Measurements from ENCODE around the gene NMUR1. TPM values are rescaled to one million over a fixed set of nuclear protein-coding genes. Genes with fewer than 3 reads are reported as not detected.

NMUR1 gene
- total and polyA plus RNA-seq, 2 donors (not counting 3 experiments of a cell fraction or from before 2014, with no cell fraction given) = not detected

DNA sequence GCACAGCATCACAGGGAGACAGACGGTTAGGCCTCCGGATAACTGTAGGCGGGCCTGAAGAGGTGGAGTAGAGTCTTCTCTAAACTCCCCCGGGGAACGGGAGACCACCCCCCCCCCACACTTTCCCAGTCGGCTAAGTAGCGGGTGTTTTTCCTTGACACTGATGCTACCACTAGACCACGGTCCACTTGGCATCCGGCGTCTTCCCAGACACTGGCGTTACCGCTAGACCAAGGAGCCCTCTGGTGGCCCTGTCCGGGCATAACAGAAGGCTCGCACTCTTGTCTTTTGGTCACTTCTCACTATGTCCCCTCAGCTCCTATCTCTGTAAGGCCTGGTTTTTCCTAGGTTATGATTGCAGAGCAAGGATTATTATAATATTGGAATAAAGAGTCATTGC, 40.3 kb downstream of the NMUR1 start:
- Histone ChIP-seq H3K27ac (ENCODE audit: insufficient read depth, low read depth, low read length) (no peak overlapping the region), H3K4me3 (replicated peaks in 1 of 3; ENCODE audit: insufficient read depth in 1 of 3, low read depth in 1 of 3, low read length in 3 of 3) (no peak overlapping the region), H3K9me1 (replicated peaks; ENCODE audit: control insufficient read depth, extremely low read depth, insufficient read depth, low read length) (no peaks in the 10 kb centered on the region), H3K9me3 (replicated peaks; ENCODE audit: control insufficient read depth, insufficient read depth, low read length) (no peaks in the 10 kb centered on the region), H3K4me2 (ENCODE audit: insufficient read depth, low read length) (no peak overlapping the region), H3K79me2 (ENCODE audit: control insufficient read depth, insufficient read depth, low read length) (no peaks in the 10 kb centered on the region), H3K36me3 (ENCODE audit: control insufficient read depth in 2 of 2, extremely low read depth in 1 of 2, insufficient read depth in 2 of 2, low read length in 2 of 2) (no peaks in the 10 kb centered on the region), H3K27me3 (ENCODE audit: control insufficient read depth in 2 of 2, insufficient read depth in 2 of 2, low read length in 2 of 2) (peaks cover 0 to 3% of the 10 kb centered on the region in 2 experiments), H4K20me1 (replicated peaks; ENCODE audit: control insufficient read depth, extremely low read depth, insufficient read depth, low read length) (no peaks in the 10 kb centered on the region), H3K4me1 (ENCODE audit: control insufficient read depth, extremely low read depth, insufficient read depth, low read length) (no peaks in the 10 kb centered on the region), H3K9ac (replicated peaks; ENCODE audit: extremely low read depth, insufficient read depth, low read length) (no peak overlapping the region), H2AFZ (ENCODE audit: low read depth, low read length) (no peak overlapping the region)
- no peak for DNase-seq (ENCODE audit: low read depth, low spot score)
- dilution Hi-C loops (cut with MboI; ENCODE audit: extremely low pct_ligation_motif_present, low sequenced_read_pairs) = no loop called here
- BruUV-seq (replicated peaks) = no TSS peak
- ChIA-PET POLR2A (no interaction called here), CTCF (interaction anchor here (1.5 kb wide), 1 partner anchor 16 kb away, joined by 5 read pairs; no protein-coding TSS in a partner anchor)
- no peak for FAIRE-seq
- intact Hi-C loops (cut with micrococcal nuclease) = no loop called here
- TF ChIP-seq POLR2A (IDR thresholded peaks at IDR 0.05; ENCODE audit: low read depth, low read length) = no peak
- TF ChIP-seq, protein P1, sequence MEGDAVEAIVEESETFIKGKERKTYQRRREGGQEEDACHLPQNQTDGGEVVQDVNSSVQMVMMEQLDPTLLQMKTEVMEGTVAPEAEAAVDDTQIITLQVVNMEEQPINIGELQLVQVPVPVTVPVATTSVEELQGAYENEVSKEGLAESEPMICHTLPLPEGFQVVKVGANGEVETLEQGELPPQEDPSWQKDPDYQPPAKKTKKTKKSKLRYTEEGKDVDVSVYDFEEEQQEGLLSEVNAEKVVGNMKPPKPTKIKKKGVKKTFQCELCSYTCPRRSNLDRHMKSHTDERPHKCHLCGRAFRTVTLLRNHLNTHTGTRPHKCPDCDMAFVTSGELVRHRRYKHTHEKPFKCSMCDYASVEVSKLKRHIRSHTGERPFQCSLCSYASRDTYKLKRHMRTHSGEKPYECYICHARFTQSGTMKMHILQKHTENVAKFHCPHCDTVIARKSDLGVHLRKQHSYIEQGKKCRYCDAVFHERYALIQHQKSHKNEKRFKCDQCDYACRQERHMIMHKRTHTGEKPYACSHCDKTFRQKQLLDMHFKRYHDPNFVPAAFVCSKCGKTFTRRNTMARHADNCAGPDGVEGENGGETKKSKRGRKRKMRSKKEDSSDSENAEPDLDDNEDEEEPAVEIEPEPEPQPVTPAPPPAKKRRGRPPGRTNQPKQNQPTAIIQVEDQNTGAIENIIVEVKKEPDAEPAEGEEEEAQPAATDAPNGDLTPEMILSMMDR (IDR thresholded peaks at IDR 0.05; ENCODE audit: extremely low read depth in 1 of 2, insufficient read depth in 1 of 2, low read depth in 1 of 2, low read length in 2 of 2) = peak; percentile 7 to 17

DNA sequence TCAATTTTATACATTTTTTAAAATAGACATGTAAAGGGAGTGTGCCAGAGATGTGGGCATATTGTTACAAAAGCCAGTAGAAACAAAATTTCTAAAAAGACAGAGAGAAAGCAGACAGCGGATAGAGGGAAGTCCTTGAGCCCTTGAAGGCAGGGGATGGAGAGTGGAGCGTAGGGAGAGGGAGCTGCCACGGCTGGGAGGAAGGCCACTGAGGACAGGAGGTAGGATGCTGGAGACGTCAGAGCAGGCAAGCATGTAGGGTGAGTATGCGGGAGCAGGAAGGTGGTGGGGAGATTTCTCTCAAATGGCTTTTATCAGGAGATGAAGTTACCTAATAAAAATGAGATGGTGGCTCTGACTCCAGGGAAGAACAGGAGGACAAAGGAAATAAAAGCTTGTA, 41.9 kb downstream of the NMUR1 start:
- Histone ChIP-seq H3K4me1 (ENCODE audit: control insufficient read depth, extremely low read depth, insufficient read depth, low read length) (peaks cover 3% of the 10 kb centered on the region), H2AFZ (ENCODE audit: low read depth, low read length) (no peak overlapping the region), H3K79me2 (ENCODE audit: control insufficient read depth, insufficient read depth, low read length) (no peaks in the 10 kb centered on the region), H4K20me1 (replicated peaks; ENCODE audit: control insufficient read depth, extremely low read depth, insufficient read depth, low read length) (no peaks in the 10 kb centered on the region), H3K9me1 (replicated peaks; ENCODE audit: control insufficient read depth, extremely low read depth, insufficient read depth, low read length) (no peaks in the 10 kb centered on the region), H3K27ac (ENCODE audit: insufficient read depth, low read depth, low read length) (no peak overlapping the region), H3K9me3 (replicated peaks; ENCODE audit: control insufficient read depth, insufficient read depth, low read length) (no peaks in the 10 kb centered on the region), H3K4me3 (replicated peaks in 1 of 3; ENCODE audit: insufficient read depth in 1 of 3, low read depth in 1 of 3, low read length in 3 of 3) (no peak overlapping the region), H3K27me3 (ENCODE audit: control insufficient read depth in 2 of 2, insufficient read depth in 2 of 2, low read length in 2 of 2) (no peaks in the 10 kb centered on the region), H3K36me3 (ENCODE audit: control insufficient read depth in 2 of 2, extremely low read depth in 1 of 2, insufficient read depth in 2 of 2, low read length in 2 of 2) (no peaks in the 10 kb centered on the region), H3K9ac (replicated peaks; ENCODE audit: extremely low read depth, insufficient read depth, low read length) (no peak overlapping the region), H3K4me2 (ENCODE audit: insufficient read depth, low read length) (no peak overlapping the region)
- CTCF ChIA-PET = interaction anchor here (1.2 kb wide), 1 partner anchor 37 kb away, joined by 5 read pairs; no protein-coding TSS in a partner anchor
- no TSS peak for BruUV-seq (replicated peaks)
- dilution Hi-C loops (cut with MboI; ENCODE audit: extremely low pct_ligation_motif_present, low sequenced_read_pairs) (no loop called here), intact Hi-C loops (cut with micrococcal nuclease) (no loop called here)
- DNase-seq (ENCODE audit: low read depth, low spot score) (no peak), FAIRE-seq (no peak)
- no peak for TF ChIP-seq GATA2 (IDR thresholded peaks at IDR 0.05; ENCODE audit: insufficient read depth, insufficient read length, low read depth, low read length)
- TF ChIP-seq EZH2 (IDR thresholded peaks at IDR 0.05; ENCODE audit: borderline replicate concordance, low read depth, low read length, severe bottlenecking) = no peak
- TF ChIP-seq FOS (IDR thresholded peaks at IDR 0.05; ENCODE audit: borderline replicate concordance, insufficient read depth, low read length) = no peak
- TF ChIP-seq MYC (IDR thresholded peaks at IDR 0.05; ENCODE audit: low read depth, low read length) = no peak
- POLR2A ChIA-PET = no interaction called here
